ENCODE data around the gene SPINDOC.
A peak's percentile ranks its signal among the peaks of the same experiment; 100 is the strongest.

The SPINDOC gene

GRCh38 chr11:63813563-63814382 lies 517 bp downstream of the SPINDOC start:
- DNase-seq = peak; percentile 30 to 44
- ATAC-seq = peak; percentile 67

DNA sequence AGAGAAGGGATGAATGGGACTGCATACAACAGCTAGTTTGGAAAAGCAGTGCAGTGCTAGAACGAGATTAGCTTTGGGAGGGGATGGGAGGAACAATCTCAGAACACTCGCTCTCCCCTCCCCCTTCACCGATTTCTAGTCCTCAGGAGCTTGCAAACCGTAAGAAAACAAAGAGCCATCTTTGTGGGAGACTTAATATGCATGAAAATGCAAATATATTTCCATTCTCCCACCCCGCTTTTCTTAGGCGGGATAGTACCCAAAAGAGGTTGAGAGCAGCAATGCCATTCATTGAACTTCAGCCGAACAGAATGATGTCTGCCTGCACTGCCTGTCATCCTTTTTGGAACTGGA lies 1.1 kb downstream of the SPINDOC start:
- ATAC-seq (no peak), DNase-seq (no peak)
- Mint-ChIP-seq H3K4me1 (peaks cover 36% of the 10 kb centered on the region), H3K4me3 (peak overlapping the region; percentile 83 to 84), H3K27ac (peak overlapping the region in 1 of 2 donors; percentile 79), H3K27me3 (peaks cover 18% of the 10 kb centered on the region), H3K9me3 (no peaks in the 10 kb centered on the region)

More at GRCh38 chr11:63813563-63814382, 517 bp downstream of the SPINDOC start:
- no peaks in the 10 kb centered on the region for H3K9me3 Mint-ChIP-seq
- H3K27ac Mint-ChIP-seq = peak overlapping the region; percentile 57 to 79
- H3K4me1 Mint-ChIP-seq = peaks cover 36% of the 10 kb centered on the region
- peaks cover 18% of the 10 kb centered on the region for H3K27me3 Mint-ChIP-seq
- H3K4me3 Mint-ChIP-seq = peak overlapping the region; percentile 83 to 84

DNA sequence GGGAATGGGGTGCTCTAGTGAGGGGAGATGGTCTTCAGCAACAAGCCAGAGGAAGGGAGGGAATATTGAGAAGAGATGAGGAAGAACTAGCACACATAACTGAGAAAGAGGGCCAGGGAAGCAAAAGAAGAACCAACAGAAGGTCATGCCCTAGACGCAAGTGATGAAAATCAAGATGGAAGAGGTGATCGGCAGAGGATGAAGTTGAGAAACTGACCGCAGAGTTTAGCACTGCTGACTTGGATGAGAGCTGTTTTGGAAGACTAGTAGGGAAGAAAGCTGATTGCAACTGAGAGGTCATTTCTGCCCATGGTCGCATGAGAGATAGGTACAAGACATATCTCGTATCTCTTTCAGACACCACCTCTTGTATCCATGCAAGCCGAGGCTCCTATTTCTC lies 2.9 kb downstream of the SPINDOC start:
- no peak for ATAC-seq
- Mint-ChIP-seq H3K9me3 (no peaks in the 10 kb centered on the region), H3K27me3 (peaks cover 16% of the 10 kb centered on the region), H3K27ac (peak overlapping the region in 1 of 2 donors; percentile 57), H3K4me3 (no peak overlapping the region), H3K4me1 (peaks cover 36% of the 10 kb centered on the region)
- DNase-seq = no peak

DNA sequence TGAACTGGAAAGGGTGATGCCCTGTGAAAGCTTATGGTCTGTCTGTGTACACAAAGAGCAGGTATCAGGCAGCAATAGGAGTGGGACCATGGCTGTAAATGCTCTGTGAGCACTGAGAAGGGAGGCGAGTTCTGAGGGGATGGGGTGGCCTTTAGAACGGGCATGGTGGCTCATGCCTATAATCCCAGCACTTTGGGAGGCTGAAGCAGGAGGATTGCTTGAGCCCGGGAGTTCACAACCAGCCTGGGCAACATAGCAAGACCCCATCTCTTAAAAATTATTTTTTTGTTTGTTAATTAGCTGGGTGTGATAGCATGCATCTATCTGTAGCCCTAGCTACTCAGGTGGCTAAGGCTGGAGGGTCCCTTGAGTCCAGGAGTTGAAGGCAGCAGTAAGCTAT lies 3.5 kb downstream of the SPINDOC start:
- Mint-ChIP-seq H3K4me1 (peaks cover 30% of the 10 kb centered on the region), H3K27me3 (peaks cover 11% of the 10 kb centered on the region), H3K4me3 (no peak overlapping the region), H3K9me3 (no peaks in the 10 kb centered on the region), H3K27ac (peak overlapping the region in 1 of 2 donors; percentile 77)
- ATAC-seq (no peak), DNase-seq (no peak)

DNA sequence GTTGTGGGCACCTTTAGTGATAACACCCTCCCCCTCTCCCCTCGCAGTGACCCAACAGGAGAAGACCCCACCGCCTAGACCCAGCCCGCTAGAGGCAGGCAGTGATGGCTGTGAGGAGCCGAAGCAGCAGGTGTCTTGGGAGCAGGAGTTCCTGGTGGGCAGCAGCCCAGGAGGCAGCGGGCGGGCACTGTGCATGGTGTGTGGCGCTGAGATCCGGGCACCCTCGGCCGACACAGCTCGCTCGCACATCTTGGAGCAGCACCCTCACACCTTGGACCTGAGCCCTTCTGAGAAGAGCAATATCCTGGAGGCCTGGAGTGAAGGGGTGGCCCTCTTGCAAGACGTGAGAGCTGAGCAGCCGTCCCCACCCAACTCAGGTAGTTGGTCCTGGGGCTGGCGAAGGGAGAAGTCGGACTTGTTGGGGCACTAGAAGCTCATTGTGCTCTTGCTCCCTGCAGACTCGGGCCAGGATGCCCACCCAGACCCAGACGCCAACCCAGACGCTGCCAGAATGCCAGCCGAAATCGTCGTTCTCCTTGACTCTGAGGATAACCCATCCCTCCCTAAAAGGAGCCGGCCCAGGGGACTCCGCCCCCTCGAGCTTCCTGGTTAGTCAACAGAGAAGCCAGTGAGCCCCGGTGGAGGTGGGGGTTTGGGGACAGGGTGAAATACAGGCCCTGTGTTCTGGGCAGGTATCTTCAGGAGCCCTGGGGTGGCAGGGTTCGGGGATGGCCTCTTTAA lies 4.7 kb downstream of the SPINDOC start:
- Mint-ChIP-seq H3K27me3 (no peaks in the 10 kb centered on the region), H3K9me3 (no peaks in the 10 kb centered on the region), H3K4me3 (no peak overlapping the region), H3K4me1 (peaks cover 22% of the 10 kb centered on the region), H3K27ac (no peak overlapping the region)
- ATAC-seq (no peak), DNase-seq (no peak)

DNA sequence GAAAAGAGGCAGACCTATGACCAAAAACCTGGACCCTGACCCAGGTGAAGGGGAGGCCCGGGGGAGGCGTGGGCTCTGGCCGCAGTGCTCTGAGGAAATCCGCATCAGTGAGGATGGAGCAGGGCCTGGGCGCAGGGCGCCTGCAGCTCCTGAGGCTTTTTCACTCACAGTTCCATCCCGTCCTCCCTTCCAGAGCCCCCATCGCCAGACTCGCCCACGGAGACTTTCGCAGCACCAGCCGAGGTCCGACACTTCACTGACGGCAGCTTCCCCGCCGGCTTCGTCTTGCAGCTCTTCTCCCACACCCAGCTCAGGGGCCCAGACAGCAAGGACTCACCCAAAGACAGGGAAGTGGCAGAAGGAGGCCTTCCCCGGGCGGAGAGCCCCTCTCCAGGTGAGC lies 5.4 kb downstream of the SPINDOC start:
- Mint-ChIP-seq H3K4me3 (no peak overlapping the region), H3K4me1 (peaks cover 22% of the 10 kb centered on the region), H3K9me3 (no peaks in the 10 kb centered on the region), H3K27me3 (no peaks in the 10 kb centered on the region), H3K27ac (no peak overlapping the region)
- no peak for ATAC-seq
- DNase-seq = no peak

DNA sequence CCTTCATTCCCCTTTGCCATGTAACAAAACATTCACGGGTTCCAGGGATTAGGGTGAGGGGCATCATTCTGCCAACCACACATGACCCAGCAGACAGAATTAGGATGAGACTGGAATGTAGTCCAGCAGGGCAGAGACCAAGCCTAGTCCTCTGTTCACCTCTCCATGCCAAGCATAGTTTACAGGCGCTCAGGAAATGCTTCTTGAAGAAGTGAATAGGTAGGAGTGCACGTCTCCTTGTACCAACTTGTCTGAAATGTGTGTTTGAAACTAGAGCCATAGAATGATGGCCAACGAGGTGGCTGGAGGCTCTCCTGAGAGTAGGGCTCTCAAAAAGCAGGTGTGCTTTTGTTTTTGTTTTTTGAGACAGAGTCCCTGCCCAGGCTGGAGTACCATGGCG lies 8.2 kb downstream of the SPINDOC start:
- Mint-ChIP-seq H3K9me3 (no peaks in the 10 kb centered on the region), H3K27ac (no peak overlapping the region), H3K27me3 (no peaks in the 10 kb centered on the region), H3K4me1 (no peaks in the 10 kb centered on the region), H3K4me3 (no peak overlapping the region)
- no peak for DNase-seq
- no peak for ATAC-seq

- Mint-ChIP-seq H3K4me3 (no peak overlapping the region), H3K27ac (no peak overlapping the region), H3K27me3 (no peaks in the 10 kb centered on the region), H3K4me1 (no peaks in the 10 kb centered on the region), H3K9me3 (no peaks in the 10 kb centered on the region)
- DNase-seq = no peak
- ATAC-seq = no peak
Observed at GRCh38 chr11:63826471-63827190, 13.4 kb downstream of the SPINDOC start.

DNA sequence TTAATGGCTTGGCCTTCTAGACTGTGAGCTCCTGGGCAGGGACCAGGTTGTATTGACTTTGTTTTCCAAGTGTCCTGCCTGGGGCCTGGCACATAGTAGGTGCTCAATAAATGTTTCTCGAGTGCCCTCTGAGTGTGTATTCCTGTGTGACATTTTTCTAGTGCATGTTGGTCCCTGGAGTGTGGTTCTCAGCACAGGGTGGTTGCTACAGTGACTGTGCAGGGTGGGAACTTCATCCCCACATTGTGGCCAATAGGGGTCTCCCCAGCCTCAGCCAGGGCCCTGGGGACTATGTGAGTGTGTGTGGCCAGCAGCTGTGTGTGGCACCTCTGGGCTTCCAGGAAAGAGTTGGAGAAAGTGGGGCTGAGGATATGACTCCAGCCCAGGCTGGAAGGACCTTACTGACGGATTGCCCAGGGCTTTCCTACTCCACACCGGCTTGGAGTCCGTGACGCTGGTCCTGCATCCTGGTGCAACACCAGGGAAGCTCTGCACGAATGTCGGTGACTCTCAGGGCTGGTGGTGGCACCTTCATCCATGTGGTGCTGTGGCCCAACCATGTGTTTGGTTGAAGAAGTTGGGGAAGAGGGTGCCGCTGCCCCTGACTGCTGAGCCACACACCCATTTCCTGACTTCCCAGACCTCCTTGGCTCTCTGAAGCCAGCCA lies 16.7 kb downstream of the SPINDOC start:
- ATAC-seq (peak; percentile 83), DNase-seq (peak in 1 of 2 donors; percentile 18)
- H3K27ac Mint-ChIP-seq = no peak overlapping the region

GRCh38 chr11:63831326-63831725 lies 18.1 kb downstream of the SPINDOC start:
- ATAC-seq (no peak), DNase-seq (no peak)
- Mint-ChIP-seq H3K4me1 (peaks cover 6% of the 10 kb centered on the region), H3K27me3 (no peaks in the 10 kb centered on the region), H3K27ac (no peak overlapping the region), H3K9me3 (no peaks in the 10 kb centered on the region), H3K4me3 (no peak overlapping the region)

More for the DNA sequence above, 16.7 kb downstream of the SPINDOC start:
- Mint-ChIP-seq H3K9me3 (no peaks in the 10 kb centered on the region), H3K4me1 (peaks cover 6% of the 10 kb centered on the region), H3K27me3 (no peaks in the 10 kb centered on the region), H3K4me3 (no peak overlapping the region)

- no peak overlapping the region for H3K4me3 Mint-ChIP-seq
Observed at GRCh38 chr11:63832336-63832735, 19.1 kb downstream of the SPINDOC start.

DNA sequence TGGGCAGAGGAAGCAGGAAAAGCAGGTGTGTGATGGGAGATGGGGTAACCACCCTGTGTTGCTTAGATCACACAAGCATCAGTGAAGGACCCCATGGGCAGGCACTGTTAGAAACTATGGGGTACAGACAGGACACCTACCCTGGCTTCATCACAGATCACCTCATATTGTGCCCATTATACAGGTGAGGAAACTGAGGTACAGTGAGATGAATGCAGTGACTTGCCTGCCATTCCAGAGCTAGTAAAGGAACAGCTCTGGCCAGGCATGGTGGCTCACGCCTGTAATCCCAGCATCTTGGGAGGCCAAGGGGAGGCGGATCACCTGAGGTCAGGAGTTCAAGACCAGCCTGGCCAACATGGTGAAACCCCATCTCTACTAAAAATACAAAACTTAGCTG lies 19.8 kb downstream of the SPINDOC start:
- Mint-ChIP-seq H3K4me3 (no peak overlapping the region), H3K4me1 (peaks cover 19% of the 10 kb centered on the region), H3K27ac (no peak overlapping the region), H3K9me3 (no peaks in the 10 kb centered on the region), H3K27me3 (no peaks in the 10 kb centered on the region)
- no peak for DNase-seq
- no peak for ATAC-seq

More at GRCh38 chr11:63832336-63832735, 19.1 kb downstream of the SPINDOC start:
- no peaks in the 10 kb centered on the region for H3K27me3 Mint-ChIP-seq
- ATAC-seq = no peak
- DNase-seq = no peak
- H3K9me3 Mint-ChIP-seq = no peaks in the 10 kb centered on the region
- peak overlapping the region in 1 of 2 donors; percentile 84 for H3K27ac Mint-ChIP-seq
- peaks cover 12% of the 10 kb centered on the region for H3K4me1 Mint-ChIP-seq

- Mint-ChIP-seq H3K4me1 (peaks cover 22% of the 10 kb centered on the region), H3K27ac (no peak overlapping the region), H3K4me3 (no peak overlapping the region), H3K27me3 (no peaks in the 10 kb centered on the region), H3K9me3 (no peaks in the 10 kb centered on the region)
- ATAC-seq (no peak), DNase-seq (no peak)
Observed at GRCh38 chr11:63834535-63835157, 21.4 kb downstream of the SPINDOC start.

DNA sequence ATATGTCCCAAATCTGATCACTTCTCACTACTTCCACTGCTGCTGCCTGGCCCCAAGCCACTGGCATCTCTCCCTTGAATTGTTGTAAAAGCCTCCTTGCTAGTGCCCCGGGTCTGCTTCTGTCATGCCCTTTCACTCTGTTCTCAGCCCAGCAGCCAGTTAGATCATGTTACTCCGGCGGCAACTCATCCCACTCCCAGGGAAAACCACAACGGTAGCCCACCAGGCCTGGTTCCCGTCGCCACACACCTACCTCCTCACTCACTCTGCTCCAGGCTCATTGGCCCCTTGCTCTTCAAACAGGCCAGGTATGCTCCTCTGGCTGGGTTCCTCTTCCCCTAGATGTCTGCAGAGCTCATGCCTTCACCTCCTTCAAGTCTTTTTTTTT lies 21.9 kb downstream of the SPINDOC start:
- no peak for DNase-seq
- Mint-ChIP-seq H3K27me3 (no peaks in the 10 kb centered on the region), H3K4me1 (peaks cover 23% of the 10 kb centered on the region), H3K27ac (peak overlapping the region in 1 of 2 donors; percentile 23), H3K4me3 (no peak overlapping the region), H3K9me3 (no peaks in the 10 kb centered on the region)
- ATAC-seq = no peak

All from stimulated activated naive CD8-positive, alpha-beta T cell treated with anti-CD3 and anti-CD28 coated beads, Interleukin-15, amount 100 ng/mL, for 72 hours (primary cell).